ENCODE measurements around the gene MGAT1. TPM values are rescaled to one million over a fixed set of nuclear protein-coding genes. Genes with fewer than 3 reads are reported as not detected.

MGAT1 gene
- total RNA-seq, 1 experiment from 2014 or later, result 93.6 TPM

GRCh38 chr5:180806351-180807011, 3.9 kb upstream of the MGAT1 start:
- Mint-ChIP-seq H3K4me1 (peaks cover 68% of the 10 kb centered on the region), H3K9me3 (no peaks in the 10 kb centered on the region), H3K4me3 (peak overlapping the region; percentile 69; the same call in 1 of the 2 replicates), H3K27me3 (ENCODE audit: low read depth) (no peaks in the 10 kb centered on the region), H3K36me3 (peaks cover 16% of the 10 kb centered on the region), H3K27ac (peak overlapping the region; percentile 63; the same call in 1 of the 2 replicates)
- TF ChIP-seq IRF2 (CRISPR knock-in tag; IDR thresholded peaks at IDR 0.05; ENCODE audit: borderline replicate concordance, low read depth), result no peak
- no peak for TF ChIP-seq GTF2I (CRISPR knock-in tag; conservative IDR thresholded peaks at IDR 0.05)
- TF ChIP-seq JAZF1 (CRISPR knock-in tag; IDR thresholded peaks at IDR 0.05), result no peak
- TF ChIP-seq CREM (CRISPR knock-in tag; IDR thresholded peaks at IDR 0.05), result no peak
- no peak for TF ChIP-seq MLX (CRISPR knock-in tag; IDR thresholded peaks at IDR 0.05)
- TF ChIP-seq ZNF416 (CRISPR knock-in tag; IDR thresholded peaks at IDR 0.05), result no peak
- TF ChIP-seq TEAD1 (CRISPR knock-in tag; IDR thresholded peaks at IDR 0.05), result no peak
- TF ChIP-seq ETV6 (CRISPR knock-in tag; IDR thresholded peaks at IDR 0.05), result no peak
- no peak for TF ChIP-seq AFF4 (CRISPR knock-in tag; IDR thresholded peaks at IDR 0.05; ENCODE audit: borderline replicate concordance)
- no peak for TF ChIP-seq SP1 (CRISPR knock-in tag; conservative IDR thresholded peaks at IDR 0.05)
- no peak for TF ChIP-seq CTCF (IDR thresholded peaks at IDR 0.05)
- TF ChIP-seq ZNF423 (CRISPR knock-in tag; IDR thresholded peaks at IDR 0.05), result no peak
- TF ChIP-seq ATF6 (CRISPR knock-in tag; IDR thresholded peaks at IDR 0.05), result no peak
- TF ChIP-seq ESRRA (CRISPR knock-in tag; IDR thresholded peaks at IDR 0.05; ENCODE audit: borderline replicate concordance), result no peak
- no peak for TF ChIP-seq USF2 (CRISPR knock-in tag; IDR thresholded peaks at IDR 0.05)
- TF ChIP-seq ZNF263 (CRISPR knock-in tag; IDR thresholded peaks at IDR 0.05; ENCODE audit: low read depth), result no peak
- CTCF ChIA-PET, result no interaction called here
- POLR2A ChIA-PET, result no interaction called here
- ATAC-seq (no peak), DNase-seq (ENCODE audit: low spot score) (no peak)

GRCh38 chr5:180804129-180804618, 1.6 kb upstream of the MGAT1 start:
- no peak for TF ChIP-seq ZNF121 (CRISPR knock-in tag; IDR thresholded peaks at IDR 0.05)
- TF ChIP-seq ZBTB43 (CRISPR knock-in tag; IDR thresholded peaks at IDR 0.05), result no peak
- no peak for TF ChIP-seq PRRX2 (CRISPR knock-in tag; IDR thresholded peaks at IDR 0.05)
- TF ChIP-seq ZNF512 (CRISPR knock-in tag; IDR thresholded peaks at IDR 0.05; ENCODE audit: borderline replicate concordance), result no peak
- Mint-ChIP-seq H3K4me1 (peaks cover 73% of the 10 kb centered on the region), H3K36me3 (peaks cover 16% of the 10 kb centered on the region), H3K4me3 (peak overlapping the region; percentile 40), H3K9me3 (no peaks in the 10 kb centered on the region), H3K27me3 (ENCODE audit: low read depth) (no peaks in the 10 kb centered on the region), H3K27ac (peak overlapping the region; percentile 38; the same call in 1 of the 2 replicates)
- POLR2A ChIA-PET, result no interaction called here
- CTCF ChIA-PET, result interaction anchor here (1.2 to 3.3 kb wide), 3 partner anchors 18 to 58 kb away, joined by 4 to 26 read pairs (median 8); partner anchors contain the start of gene ZFP62
- ATAC-seq (no peak), DNase-seq (ENCODE audit: low spot score) (no peak)
